D721Med (cell line): ENCODE results near the gene SORCS1.
"Not testable (repeated sequence)": the region's sequence is repeated elsewhere in the genome, so short reads cannot be mapped to it uniquely, and the experiment has no call there.

Source experiments
- DNase-seq: peaks from one replicate; pipeline ENCODE4 v3.0.0; 2011; ENCODE audit warnings: low spot score; ENCODE audit not compliant: insufficient read length
- FAIRE-seq: peaks from 2 replicates; lab custom pipeline; 2011; peaks lifted over from hg19 to GRCh38; lab: Jason Lieb, UNC
- CTCF ChIP-seq: IDR thresholded peaks from 2 replicates; pipeline ENCODE4 v1.5.1; 2012; ENCODE audit warnings: mild to moderate bottlenecking, control low read depth; ENCODE audit not compliant: insufficient read depth; ENCODE audit errors: missing control alignments

Gene SORCS1

DNA sequence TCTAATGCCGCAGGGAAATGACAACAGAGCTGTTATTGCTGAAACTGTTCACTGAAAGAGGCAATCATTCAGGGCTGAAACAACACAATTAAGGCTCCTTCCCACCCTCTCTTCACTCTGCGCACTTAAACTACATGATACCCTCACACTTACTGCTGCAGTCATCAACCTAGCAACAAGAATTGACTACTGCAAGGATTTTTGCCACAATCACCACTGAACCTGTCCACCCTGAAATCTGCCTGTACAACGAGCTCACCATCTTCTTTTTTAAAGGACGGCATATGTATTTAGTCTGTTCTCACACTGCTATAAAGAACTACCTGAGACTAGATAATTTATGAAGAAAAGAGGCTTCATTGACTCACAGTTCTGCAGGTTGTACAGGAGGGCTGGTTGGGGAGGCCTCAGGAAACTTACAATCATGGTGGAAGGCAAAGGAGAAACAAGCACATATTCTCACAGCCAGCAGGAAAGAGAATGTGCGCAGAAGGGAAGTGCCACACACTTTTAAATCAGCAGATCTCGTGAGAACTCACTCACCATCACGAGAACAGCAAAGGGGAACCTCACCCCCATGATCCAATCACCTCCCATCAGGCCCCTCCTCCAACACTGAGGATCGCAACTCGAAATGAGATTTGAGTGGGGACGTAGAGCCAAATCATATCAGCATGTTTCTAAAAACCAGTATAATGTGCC lies 131.7 kb downstream of the SORCS1 start:
- no peak for TF ChIP-seq CTCF
- no peak for FAIRE-seq
- DNase-seq = no peak

- DNase-seq (no peak), FAIRE-seq (no peak)
- TF ChIP-seq CTCF = no peak
These were observed 132.4 kb downstream of the SORCS1 start for GRCh38 chr10:107031931-107032699.

GRCh38 chr10:107028236-107028635 lies 136.3 kb downstream of the SORCS1 start:
- no peak for TF ChIP-seq CTCF
- no peak for FAIRE-seq
- no peak for DNase-seq

DNA sequence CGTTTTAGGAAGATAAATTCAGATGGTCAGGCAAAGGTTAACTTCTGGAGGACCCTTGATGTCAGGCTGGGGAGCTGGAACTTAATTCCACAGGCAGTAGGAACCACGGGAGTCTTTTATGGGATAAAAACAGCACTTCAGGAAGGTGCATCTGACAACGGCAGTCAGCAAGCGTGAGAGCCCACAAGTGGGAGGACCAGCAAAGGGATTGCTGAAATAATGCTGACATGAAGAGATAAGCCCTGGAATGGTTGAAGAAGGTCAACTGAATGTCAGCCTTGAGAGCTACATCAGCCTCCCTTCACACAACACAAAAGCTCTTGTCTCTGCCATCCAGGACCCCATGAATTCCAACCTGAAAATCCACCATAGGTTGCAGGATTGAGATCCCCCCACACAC lies 138.8 kb downstream of the SORCS1 start:
- no peak for TF ChIP-seq CTCF
- FAIRE-seq = no peak

GRCh38 chr10:107024033-107024432 lies 140.5 kb downstream of the SORCS1 start:
- not testable (repeated sequence) for DNase-seq, FAIRE-seq

More for the DNA sequence above, 138.8 kb downstream of the SORCS1 start:
- no peak for DNase-seq

DNA sequence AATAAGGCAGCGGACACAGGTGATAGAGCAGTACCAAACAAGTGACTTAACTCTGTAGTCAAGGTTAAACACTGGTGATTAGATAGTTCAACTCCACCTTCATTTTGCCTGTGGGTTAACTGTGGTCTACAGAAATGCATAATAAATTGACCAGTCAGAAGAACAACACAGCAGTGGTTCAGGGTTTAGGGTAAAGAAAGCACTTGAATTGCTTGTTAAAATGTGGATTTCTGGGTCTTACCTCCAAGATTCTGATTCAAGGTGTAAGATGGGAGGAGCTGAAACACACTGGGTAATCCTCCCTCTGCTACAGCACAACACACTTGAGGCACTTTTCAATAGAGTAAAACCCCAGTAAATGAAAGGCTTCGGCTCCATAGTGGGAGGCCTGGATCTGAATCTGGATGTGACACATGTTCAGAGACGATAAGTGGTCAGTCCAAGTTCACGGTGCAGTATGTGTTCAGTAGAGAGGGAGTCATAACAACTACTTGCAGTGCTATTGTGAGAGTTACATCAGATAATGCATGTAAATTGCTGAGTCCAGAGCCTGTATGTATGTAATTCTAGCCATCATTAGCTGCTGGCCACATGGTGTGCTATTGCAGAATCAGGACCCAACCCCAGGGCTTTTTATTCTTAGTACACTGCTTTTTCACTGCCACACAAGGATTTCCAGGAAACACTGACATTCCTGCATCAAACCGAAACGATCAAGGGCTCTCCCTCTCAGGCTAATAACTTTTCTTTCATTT lies 141.7 kb downstream of the SORCS1 start:
- DNase-seq (no peak), FAIRE-seq (no peak)
- TF ChIP-seq CTCF = no peak

GRCh38 chr10:107019154-107019553 lies 145.4 kb downstream of the SORCS1 start:
- TF ChIP-seq CTCF = no peak
- FAIRE-seq (no peak), DNase-seq (no peak)
